Heart left ventricle (tissue), 16 donors: ENCODE results near the gene CFAP161. TPM values are rescaled to one million over a fixed set of nuclear protein-coding genes. Genes with fewer than 3 reads are reported as not detected.

Experiments used
- ATAC-seq, 4 donors: fragments of 200-7000 bp; cut with Tn5 transposase; one replicate each; pipeline ENCODE4 v1.9.1; 2020 to 2022; ENCODE audit warnings: moderate library complexity in 4 of 4, mild to moderate bottlenecking in 3 of 4, moderate number of reproducible peaks in 1 of 4
- DNase-seq, 5 donors: peaks; one replicate each; pipeline ENCODE4 v3.0.0-alpha.2; 2020
- H3K27ac ChIP-seq, 12 donors: fragments of 200-600 bp; sonication (generic) in 4 of 12; one replicate each; pipeline versions ENCODE4 v1.5.0 to v1.8.0; 2016 to 2022; ENCODE audit warnings: mild to moderate bottlenecking in 2 of 12
- H3K27me3 ChIP-seq, 9 donors: fragments of 200-600 bp; sonication (generic) in 2 of 9; one replicate each; pipeline versions ENCODE4 v1.5.1 to v1.8.0; 2016 to 2022; ENCODE audit warnings: mild to moderate bottlenecking in 3 of 9
- H3K36me3 ChIP-seq, 9 donors: fragments of 200-600 bp; sonication (generic) in 2 of 9; one replicate each; pipeline versions ENCODE4 v1.5.0 to v1.8.0; 2018 to 2022; ENCODE audit warnings: mild to moderate bottlenecking in 2 of 9
- H3K4me1 ChIP-seq, 12 donors: fragments of 200-600 bp; sonication (generic) in 4 of 12; one replicate each; pipeline versions ENCODE4 v1.5.0 to v1.8.0; 2016 to 2022; ENCODE audit warnings: mild to moderate bottlenecking in 3 of 12
- H3K4me3 ChIP-seq, 12 donors: fragments of 200-600 bp; sonication (generic) in 4 of 12; one replicate each; pipeline versions ENCODE4 v1.5.0 to v1.8.0; 2017 to 2022; ENCODE audit warnings: mild to moderate bottlenecking in 9 of 12, moderate library complexity in 4 of 12
- H3K9me3 ChIP-seq, 12 donors: fragments of 200-600 bp; sonication (generic) in 4 of 12; one replicate each; pipeline versions ENCODE4 v1.5.0 to v1.8.0; 2016 to 2022; ENCODE audit warnings: mild to moderate bottlenecking in 1 of 12
- CTCF ChIP-seq, 12 donors: fragments of 200-600 bp; sonication (generic) in 4 of 12; IDR thresholded peaks; one replicate each; pipeline versions ENCODE4 v1.5.0 to v1.8.0; 2018 to 2022; ENCODE audit warnings: antibody characterized with exemption in 12 of 12, mild to moderate bottlenecking in 5 of 12
- POLR2A ChIP-seq, 2 donors: fragments of 450-650 bp; IDR thresholded peaks; one replicate each; pipeline ENCODE4 v1.6.1; 2017; ENCODE audit warnings: antibody characterized with exemption in 2 of 2, mild to moderate bottlenecking in 2 of 2, moderate library complexity in 2 of 2
- WGBS, 4 donors: extraction: QIAGEN DNeasy Blood & Tissue Kit in 2 of 4; methylation state at CpG; one replicate each; pipeline versions ENCODE4 v1.1.5 to v1.1.7; 2013 to 2018; 5-methylcytosine and 5-hydroxymethylcytosine counted together
- intact Hi-C, 10 donors: fragments of 100-400 bp; cut with DNase I; formaldehyde crosslinking; loops; one replicate each; pipeline versions ENCODE4 v1.11.1 to v1.14.2; 2022
- polyA plus RNA-seq, 2 donors: library from polyadenylated mRNA; stranded (reverse); fragments of 200-250 nt; gene quantifications; one replicate each; pipeline ENCODE4 v1.2.3, GENCODE V29; 2013
- total RNA-seq, 9 donors: library from RNA; depleted of rRNA in 2 of 9; stranded (reverse); fragments of >200 nt in 2 of 9; fragmentation: NEBNext Ultra II Directional in 3 of 9; extraction: Animal tissue kit (Norgen Biotek cat#: 25700) in 3 of 9; gene quantifications; one replicate each; pipeline versions ENCODE4 v1.1.0 to v1.2.4, GENCODE V29; 2016 to 2023
- donor health status: ischemic (EF 13 %, LVEDD 7.1; RV severe dilation, severe dysfunction).
- donor health status: healthy with polysubstance abuse.
- donor health status: DM: no; HTN: yes; CAD: no.
- donor health status: DM: no; HTN: no; CAD: no.
- donor health status: ischemic (EF 25% LVEDD 6.9; RV normal size, moderate dysfunction).
- donor health status: ischemic (EF 25% LVEDD 5.7; RV mildly dilated, moderate dysfunction).
- donor health status: healthy.
- donor health status: DM: yes; HTN: yes; CAD: no.
- donor health status: ischemic (EF 35%, LVEDD 5.7; RV mildly dilated, moderate dysfunction).
- donor health status: nonischemic (EF 11% LVEDD 7.7; RV severe dilation, severe dysfunction).
- donor health status: DM: yes; HTN: yes; CAD: no.
- donor health status: PGD.
- donor health status: ischemic (EF 29% LVEDD 5.4; RV normal size, mild dysfunction).
- donor health status: nonischemic (EF 23%, LVEDD 6.1; RV moderate dilation, normal function).

CFAP161 gene
- total and polyA plus RNA-seq, 11 donors, result 0.22 to 2.0 (median 0.79) TPM; not detected in 2

GRCh38 chr15:81098861-81099651 lies 35.0 kb upstream of the CFAP161 start:
- intact Hi-C loops, result loop anchor here in 7 of 10 donors (2.0 to 10.0 kb wide), 4 partner anchors 64 to 98 kb away; partner anchors contain the start of gene TLNRD1 (in 7 of the 7)
- H3K27ac ChIP-seq, result peak overlapping the region in 11 of 12 donors; percentile 15 to 74 (median 57)
- ATAC-seq (peak; percentile 74 to 92 (median 82)), DNase-seq (peak; percentile 54 to 81 (median 68))
- 36 to 50% (median 43%) methylated on average over 11 to 13 of the region's 13 CpGs for WGBS, 4 donors
- peaks cover 0 to 43% (median 21%) of the 10 kb centered on the region in 12 donors for H3K4me1 ChIP-seq
- no peaks in the 10 kb centered on the region for H3K9me3 ChIP-seq
- TF ChIP-seq CTCF (IDR thresholded peaks at IDR 0.05) (no peak), POLR2A (IDR thresholded peaks at IDR 0.05) (no peak)
- H3K27me3 ChIP-seq, result no peaks in the 10 kb centered on the region
- no peaks in the 10 kb centered on the region for H3K36me3 ChIP-seq
- peak overlapping the region in 6 of 12 donors; percentile 3 to 27 (median 18) for H3K4me3 ChIP-seq

GRCh38 chr15:81101894-81102815 lies 31.9 kb upstream of the CFAP161 start:
- no peak for ATAC-seq
- 76 to 94% (median 88%) methylated on average over 7 of the region's 7 CpGs for WGBS, 4 donors

GRCh38 chr15:81103857-81104256 lies 30.2 kb upstream of the CFAP161 start:
- Histone ChIP-seq H3K4me1 (peaks cover 0 to 17% (median 10%) of the 10 kb centered on the region in 12 donors), H3K36me3 (no peaks in the 10 kb centered on the region), H3K27ac (no peak overlapping the region), H3K4me3 (no peak overlapping the region), H3K9me3 (no peaks in the 10 kb centered on the region), H3K27me3 (no peaks in the 10 kb centered on the region)
- intact Hi-C loops, result loop anchor here in 4 of 10 donors (2.0 to 10.0 kb wide), 4 partner anchors 51 to 163 kb away; partner anchors contain the start of gene TLNRD1 (in 1 of the 4)
- TF ChIP-seq CTCF (IDR thresholded peaks at IDR 0.05) (no peak), POLR2A (IDR thresholded peaks at IDR 0.05) (no peak)
- ATAC-seq (no peak), DNase-seq (no peak)
- WGBS, 4 donors, result 91 to 100% (median 97%) methylated on average over 1 of the region's 1 CpG

More at GRCh38 chr15:81101894-81102815, 31.9 kb upstream of the CFAP161 start:
- H3K27ac ChIP-seq, result no peak overlapping the region
- no peaks in the 10 kb centered on the region for H3K36me3 ChIP-seq
- peaks cover 0 to 28% (median 16%) of the 10 kb centered on the region in 12 donors for H3K4me1 ChIP-seq
- H3K9me3 ChIP-seq, result no peaks in the 10 kb centered on the region
- H3K4me3 ChIP-seq, result no peak overlapping the region
- no peak for DNase-seq
- H3K27me3 ChIP-seq, result no peaks in the 10 kb centered on the region
- no peak for TF ChIP-seq POLR2A (IDR thresholded peaks at IDR 0.05)
- no peak for TF ChIP-seq CTCF (IDR thresholded peaks at IDR 0.05)
- intact Hi-C loops, result loop anchor here in 3 of 10 donors (10.0 kb wide), 3 partner anchors 53 to 107 kb away; partner anchors contain the start of gene TLNRD1 (in 1 of the 3)
